ENCODE results near the gene FZD4. TPM values are rescaled to one million over a fixed set of nuclear protein-coding genes. Genes with fewer than 3 reads are reported as not detected.

FZD4 gene
- total and polyA plus RNA-seq, 7 donors = 0.60 to 45.7 (median 22.9) TPM

DNA sequence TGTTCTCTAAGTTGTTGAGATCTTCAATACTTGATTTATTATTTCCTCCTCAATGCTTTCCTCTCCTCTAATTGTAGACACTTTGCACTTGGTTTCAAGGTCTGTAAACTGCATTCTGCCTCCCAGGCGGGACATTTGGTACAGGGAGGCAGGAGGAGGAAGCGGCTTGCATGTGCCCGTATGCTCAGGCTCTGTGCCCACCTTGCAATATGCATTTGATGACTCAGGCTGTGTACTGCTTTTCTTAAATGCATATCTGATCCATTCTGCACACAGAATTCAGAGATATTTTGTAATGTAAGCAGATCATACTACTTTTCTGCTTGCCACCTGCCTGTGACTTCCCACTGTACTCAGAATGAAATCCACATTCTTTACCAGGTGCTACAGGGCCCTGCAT lies 55.0 kb downstream of the FZD4 start:
- 87 to 92% methylated on average over 3 of the region's 3 CpGs for WGBS, 2 donors
- no peaks in the 10 kb centered on the region for H3K9me3 ChIP-seq
- H3K27me3 ChIP-seq = no peaks in the 10 kb centered on the region
- H3K4me1 ChIP-seq = no peaks in the 10 kb centered on the region
- no peak overlapping the region for H3K4me3 ChIP-seq
- intact Hi-C loops (cut with DNase I) = no loop called here
- TF ChIP-seq POLR2AphosphoS5 (IDR thresholded peaks at IDR 0.05) (no peak), POLR2A (IDR thresholded peaks at IDR 0.05) (no peak), EP300 (IDR thresholded peaks at IDR 0.05) (no peak)
- TF ChIP-seq, protein P1, sequence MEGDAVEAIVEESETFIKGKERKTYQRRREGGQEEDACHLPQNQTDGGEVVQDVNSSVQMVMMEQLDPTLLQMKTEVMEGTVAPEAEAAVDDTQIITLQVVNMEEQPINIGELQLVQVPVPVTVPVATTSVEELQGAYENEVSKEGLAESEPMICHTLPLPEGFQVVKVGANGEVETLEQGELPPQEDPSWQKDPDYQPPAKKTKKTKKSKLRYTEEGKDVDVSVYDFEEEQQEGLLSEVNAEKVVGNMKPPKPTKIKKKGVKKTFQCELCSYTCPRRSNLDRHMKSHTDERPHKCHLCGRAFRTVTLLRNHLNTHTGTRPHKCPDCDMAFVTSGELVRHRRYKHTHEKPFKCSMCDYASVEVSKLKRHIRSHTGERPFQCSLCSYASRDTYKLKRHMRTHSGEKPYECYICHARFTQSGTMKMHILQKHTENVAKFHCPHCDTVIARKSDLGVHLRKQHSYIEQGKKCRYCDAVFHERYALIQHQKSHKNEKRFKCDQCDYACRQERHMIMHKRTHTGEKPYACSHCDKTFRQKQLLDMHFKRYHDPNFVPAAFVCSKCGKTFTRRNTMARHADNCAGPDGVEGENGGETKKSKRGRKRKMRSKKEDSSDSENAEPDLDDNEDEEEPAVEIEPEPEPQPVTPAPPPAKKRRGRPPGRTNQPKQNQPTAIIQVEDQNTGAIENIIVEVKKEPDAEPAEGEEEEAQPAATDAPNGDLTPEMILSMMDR (IDR thresholded peaks at IDR 0.05) = no peak
- no peak overlapping the region for H3K27ac ChIP-seq
- no peaks in the 10 kb centered on the region for H3K36me3 ChIP-seq
- DNase-seq = no peak

DNA sequence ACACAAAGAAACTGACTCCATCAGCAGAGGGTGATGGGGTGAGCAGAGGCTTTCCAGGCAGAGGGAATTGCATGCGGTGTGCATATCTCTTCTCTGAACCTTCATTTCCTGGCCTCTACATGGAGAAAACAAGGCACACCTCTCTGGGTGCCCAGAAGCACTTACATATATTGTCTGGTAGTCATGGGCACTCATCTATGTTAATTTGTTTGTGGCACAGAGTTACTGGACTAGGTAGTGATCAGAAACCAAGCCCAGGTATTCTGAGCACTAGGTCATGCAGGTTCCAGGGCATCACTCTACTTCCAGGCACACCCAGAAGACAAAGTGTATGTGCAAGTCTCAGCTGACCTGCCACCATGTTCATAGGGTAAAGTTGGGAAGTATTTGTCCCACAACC lies 56.5 kb downstream of the FZD4 start:
- no peaks in the 10 kb centered on the region for H3K27me3 ChIP-seq
- no peaks in the 10 kb centered on the region for H3K9me3 ChIP-seq
- intact Hi-C loops (cut with DNase I) = no loop called here
- TF ChIP-seq POLR2A (IDR thresholded peaks at IDR 0.05) (no peak), POLR2AphosphoS5 (IDR thresholded peaks at IDR 0.05) (no peak), EP300 (IDR thresholded peaks at IDR 0.05) (no peak)
- TF ChIP-seq, protein P1 (IDR thresholded peaks at IDR 0.05) = no peak
- H3K4me3 ChIP-seq = no peak overlapping the region
- no peak overlapping the region for H3K27ac ChIP-seq
- 95 to 97% methylated on average over 1 of the region's 1 CpG for WGBS, 2 donors
- H3K4me1 ChIP-seq = no peaks in the 10 kb centered on the region
- no peak for DNase-seq
- no peaks in the 10 kb centered on the region for H3K36me3 ChIP-seq

DNA sequence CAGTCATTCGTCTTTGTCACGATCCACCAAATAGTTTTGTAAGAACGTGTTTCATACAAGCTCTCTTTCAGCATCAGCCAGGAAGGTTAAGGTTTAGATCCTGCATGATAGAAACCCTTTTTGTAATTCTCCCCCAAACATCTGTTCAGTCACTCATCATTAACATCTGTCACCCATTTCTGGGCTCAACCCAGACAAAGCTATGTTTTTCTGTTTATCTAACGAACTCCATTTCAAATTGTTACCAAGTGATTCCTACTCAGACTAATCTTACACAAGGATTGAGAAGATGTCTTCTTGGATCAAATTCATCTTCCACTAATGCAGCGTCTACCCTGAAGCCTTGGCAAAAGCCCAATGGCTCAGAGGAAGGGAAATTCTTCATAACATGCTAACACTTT lies 58.8 kb downstream of the FZD4 start:
- no peak overlapping the region for H3K4me3 ChIP-seq
- DNase-seq = no peak
- no peaks in the 10 kb centered on the region for H3K4me1 ChIP-seq
- no peaks in the 10 kb centered on the region for H3K27me3 ChIP-seq
- H3K9me3 ChIP-seq = no peaks in the 10 kb centered on the region
- intact Hi-C loops (cut with DNase I) = no loop called here
- TF ChIP-seq POLR2AphosphoS5 (IDR thresholded peaks at IDR 0.05) (no peak), EP300 (IDR thresholded peaks at IDR 0.05) (no peak), POLR2A (IDR thresholded peaks at IDR 0.05) (no peak)
- TF ChIP-seq, protein P1 (IDR thresholded peaks at IDR 0.05) = no peak
- 75 to 83% methylated on average over 5 of the region's 5 CpGs for WGBS, 2 donors
- no peak overlapping the region for H3K27ac ChIP-seq
- no peaks in the 10 kb centered on the region for H3K36me3 ChIP-seq

Other genes starting within 250 kb of the FZD4 start
- 100 to 1,000 TPM in 3 of 4 donors, 10 to 100 TPM in 1; 78.5 to 183 (median 120) TPM for gene PRSS23, start 154.9 kb downstream of the FZD4 start, total RNA-seq
- gene PRSS23, start 154.9 kb downstream of the FZD4 start, polyA plus RNA-seq = 10 to 100 TPM; 25.2 to 32.4 (median 32.2) TPM
- gene TMEM135, start 82.5 kb upstream of the FZD4 start, total RNA-seq = 10 to 100 TPM; 20.0 to 36.2 (median 28.7) TPM
- 10 to 100 TPM in 2 of 3 donors, 1 to 10 TPM in 1; 4.8 to 11.3 (median 11.0) TPM for gene TMEM135, start 82.5 kb upstream of the FZD4 start, polyA plus RNA-seq

All from sigmoid colon (tissue), 7 donors.